HepG2 (cell line): ENCODE data around the gene PCNA. TPM values are rescaled to one million over a fixed set of nuclear protein-coding genes. Genes with fewer than 3 reads are reported as not detected.

Experiments
- AKAP8 ChIP-seq: sonication (generic); formaldehyde crosslinking; IDR thresholded peaks from 2 replicates; pipeline ENCODE4 v1.5.1; 2020; ENCODE audit warnings: mild to moderate bottlenecking, missing genetic modification reagents
- ATRX ChIP-seq: sonication (generic); formaldehyde crosslinking; IDR thresholded peaks from 2 replicates; pipeline ENCODE4 v1.4.0; 2020; ENCODE audit warnings: missing genetic modification reagents, borderline replicate concordance
- EEA1 ChIP-seq: sonication (generic); formaldehyde crosslinking; IDR thresholded peaks from 2 replicates; pipeline ENCODE4 v1.5.1; 2020; ENCODE audit warnings: mild to moderate bottlenecking, missing genetic modification reagents, borderline replicate concordance
- FOXA1 ChIP-seq, 2 experiments: fragments of 450-650 bp in 1 of 2; sonication (generic) in 1 of 2; formaldehyde crosslinking in 1 of 2; IDR thresholded peaks; 2 replicates each; pipeline versions ENCODE4 v1.4.0 to v1.6.1; 2016 to 2020; ENCODE audit warnings: missing genetic modification reagents in 1 of 2
- HOXA3 ChIP-seq: sonication (generic); formaldehyde crosslinking; IDR thresholded peaks from 2 replicates; pipeline ENCODE4 v1.5.0; 2020; ENCODE audit warnings: missing genetic modification reagents
- JDP2 ChIP-seq: sonication (generic); formaldehyde crosslinking; IDR thresholded peaks from 2 replicates; pipeline ENCODE4 v1.8.1; 2022; ENCODE audit warnings: missing genetic modification reagents, borderline replicate concordance
- JUNB ChIP-seq: sonication (generic); formaldehyde crosslinking; IDR thresholded peaks from 2 replicates; pipeline ENCODE4 v1.8.0; 2022; ENCODE audit warnings: missing genetic modification reagents, mild to moderate bottlenecking, borderline replicate concordance
- KDM4B ChIP-seq: sonication (generic); formaldehyde crosslinking; IDR thresholded peaks from 2 replicates; pipeline ENCODE4 v1.4.0; 2020; ENCODE audit warnings: missing genetic modification reagents
- KLF11 ChIP-seq: IDR thresholded peaks from 2 replicates; pipeline ENCODE4 v1.6.1; 2016; ENCODE audit warnings: missing compliant biosample characterization
- KLF6 ChIP-seq: IDR thresholded peaks from 2 replicates; pipeline ENCODE4 v1.8.0; 2016; ENCODE audit warnings: missing biosample characterization, missing genetic modification reagents
- MTA3 ChIP-seq: sonication (generic); formaldehyde crosslinking; IDR thresholded peaks from 2 replicates; pipeline ENCODE4 v1.4.0; 2020; ENCODE audit warnings: missing genetic modification reagents
- PLRG1 ChIP-seq: fragments of 450-650 bp; conservative IDR thresholded peaks from 2 replicates; pipeline ENCODE4 v1.6.1; 2016
- POGZ ChIP-seq: sonication (generic); formaldehyde crosslinking; IDR thresholded peaks from 2 replicates; pipeline ENCODE4 v1.4.0; 2020; ENCODE audit warnings: mild to moderate bottlenecking, missing genetic modification reagents
- SNAI1 ChIP-seq: sonication (generic); formaldehyde crosslinking; IDR thresholded peaks from 2 replicates; pipeline ENCODE4 v1.5.0; 2020; ENCODE audit warnings: mild to moderate bottlenecking, missing genetic modification reagents, borderline replicate concordance
- SP140L ChIP-seq: sonication (generic); formaldehyde crosslinking; IDR thresholded peaks from 2 replicates; pipeline ENCODE4 v1.4.0; 2020; ENCODE audit warnings: missing genetic modification reagents, borderline replicate concordance
- SP2 ChIP-seq: sonication (generic); formaldehyde crosslinking; IDR thresholded peaks from 2 replicates; pipeline ENCODE4 v1.5.1; 2020; ENCODE audit warnings: mild to moderate bottlenecking, missing genetic modification reagents
- TOE1 ChIP-seq: sonication (generic); formaldehyde crosslinking; IDR thresholded peaks from 2 replicates; pipeline ENCODE4 v1.4.0; 2020; ENCODE audit warnings: mild to moderate bottlenecking, missing genetic modification reagents
- YY1 ChIP-seq: IDR thresholded peaks from 2 replicates; pipeline ENCODE4 v1.6.1; 2011; ENCODE audit warnings: low read length, low read depth, moderate library complexity, mild to moderate bottlenecking; ENCODE audit not compliant: insufficient read depth, insufficient replicate concordance
- ZNF333 ChIP-seq: sonication (generic); formaldehyde crosslinking; IDR thresholded peaks from 2 replicates; pipeline ENCODE4 v1.4.0; 2020; ENCODE audit warnings: mild to moderate bottlenecking, missing genetic modification reagents, borderline replicate concordance
- ZNF33A ChIP-seq: sonication (generic); formaldehyde crosslinking; IDR thresholded peaks from 2 replicates; pipeline ENCODE4 v1.5.1; 2020; ENCODE audit warnings: missing genetic modification reagents, mild to moderate bottlenecking, moderate library complexity, borderline replicate concordance
- ZNF446 ChIP-seq: sonication (generic); formaldehyde crosslinking; IDR thresholded peaks from 2 replicates; pipeline ENCODE4 v1.5.0; 2020; ENCODE audit warnings: mild to moderate bottlenecking, missing genetic modification reagents
- ZNF570 ChIP-seq: sonication (generic); formaldehyde crosslinking; IDR thresholded peaks from 2 replicates; pipeline ENCODE4 v1.4.0; 2020; ENCODE audit warnings: mild to moderate bottlenecking, missing genetic modification reagents, borderline replicate concordance
- ZNF749 ChIP-seq: sonication (generic); formaldehyde crosslinking; IDR thresholded peaks from 2 replicates; pipeline ENCODE4 v1.8.0; 2022; ENCODE audit warnings: mild to moderate bottlenecking, missing genetic modification reagents, moderate library complexity, borderline replicate concordance
- polyA plus RNA-seq, 8 experiments: library from polyadenylated mRNA; depleted of rRNA in 3 of 8; stranded (reverse) in 7 of 8; unstranded in 1 of 8; fragments of >200 nt; fragmentation: Illumina TruSeq in 4 of 8; extraction: Trizol in 4 of 8; gene quantifications; 2 replicates each; pipeline versions ENCODE4 v1.2.1 to v1.2.3, GENCODE V29; 2011 to 2016; ENCODE audit warnings: low read depth in 4 of 8, missing spikeins in 1 of 8, mixed read lengths in 1 of 8; ENCODE audit not compliant: insufficient read depth in 1 of 8
- total RNA-seq, 5 experiments: library from RNA; depleted of rRNA; stranded (reverse); fragments of >200 nt; fragmentation: Illumina TruSeq; extraction: Trizol; gene quantifications; 2 replicates each; pipeline ENCODE4 v1.2.3, GENCODE V29; 2016; ENCODE audit warnings: low read depth in 1 of 5
- TF ChIP-seq, protein P1 (sequence below), 2 experiments: sonication (generic) in 1 of 2; formaldehyde crosslinking in 1 of 2; IDR thresholded peaks; 2 replicates each; pipeline versions ENCODE4 v1.4.0 to v1.6.1; 2016 to 2020; ENCODE audit warnings: borderline replicate concordance in 1 of 2, low read depth in 1 of 2, mild to moderate bottlenecking in 1 of 2, missing genetic modification reagents in 1 of 2
- TF ChIP-seq, protein P2 (sequence below): IDR thresholded peaks from 2 replicates; pipeline ENCODE4 v1.6.1; 2016; ENCODE audit warnings: control low read depth
- TF ChIP-seq, protein P3 (sequence below): sonication (generic); formaldehyde crosslinking; IDR thresholded peaks from 2 replicates; pipeline ENCODE4 v1.4.0; 2020; ENCODE audit warnings: low read depth, mild to moderate bottlenecking, missing genetic modification reagents

Gene PCNA
- total and polyA plus RNA-seq, 2 of the 13 experiments (the other 11 are each of a cell fraction or from before 2014, with no cell fraction given): 229 to 655 TPM

DNA sequence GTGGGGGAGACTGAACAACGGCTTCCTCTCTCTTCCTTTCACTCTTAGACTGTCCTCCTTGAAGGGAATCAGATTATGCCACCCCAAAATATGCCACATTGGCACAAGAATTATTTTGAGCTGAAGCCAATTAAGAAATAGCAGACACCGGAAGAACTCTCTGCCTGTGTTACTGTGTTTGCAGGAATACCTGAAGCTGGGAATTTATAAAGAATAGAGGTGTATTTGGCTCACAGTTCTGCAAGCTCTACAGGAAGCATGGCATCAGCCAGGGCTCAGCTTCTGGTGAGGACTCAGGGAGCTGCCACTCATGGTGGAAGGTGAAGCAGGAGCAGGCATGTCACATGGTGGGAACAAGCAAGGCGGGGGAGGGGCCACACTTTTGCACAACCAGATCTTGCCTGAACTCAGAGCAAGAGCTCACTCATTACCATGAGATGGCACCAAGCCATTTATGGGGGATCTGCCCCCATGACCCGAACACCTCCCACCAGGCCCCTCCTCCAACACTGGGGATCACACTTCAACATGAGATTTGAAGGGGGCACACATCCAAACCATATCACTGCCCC, 46.0 kb downstream of the PCNA start (continued):
- TF ChIP-seq, protein P1, sequence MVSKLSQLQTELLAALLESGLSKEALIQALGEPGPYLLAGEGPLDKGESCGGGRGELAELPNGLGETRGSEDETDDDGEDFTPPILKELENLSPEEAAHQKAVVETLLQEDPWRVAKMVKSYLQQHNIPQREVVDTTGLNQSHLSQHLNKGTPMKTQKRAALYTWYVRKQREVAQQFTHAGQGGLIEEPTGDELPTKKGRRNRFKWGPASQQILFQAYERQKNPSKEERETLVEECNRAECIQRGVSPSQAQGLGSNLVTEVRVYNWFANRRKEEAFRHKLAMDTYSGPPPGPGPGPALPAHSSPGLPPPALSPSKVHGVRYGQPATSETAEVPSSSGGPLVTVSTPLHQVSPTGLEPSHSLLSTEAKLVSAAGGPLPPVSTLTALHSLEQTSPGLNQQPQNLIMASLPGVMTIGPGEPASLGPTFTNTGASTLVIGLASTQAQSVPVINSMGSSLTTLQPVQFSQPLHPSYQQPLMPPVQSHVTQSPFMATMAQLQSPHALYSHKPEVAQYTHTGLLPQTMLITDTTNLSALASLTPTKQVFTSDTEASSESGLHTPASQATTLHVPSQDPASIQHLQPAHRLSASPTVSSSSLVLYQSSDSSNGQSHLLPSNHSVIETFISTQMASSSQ (IDR thresholded peaks at IDR 0.05; ENCODE audit: low read depth): no peak
- TF ChIP-seq, protein P1 (CRISPR knock-in tag; IDR thresholded peaks at IDR 0.05; ENCODE audit: borderline replicate concordance): no peak
- no peak for TF ChIP-seq SNAI1 (CRISPR knock-in tag)
- no peak for TF ChIP-seq TOE1
- TF ChIP-seq KDM4B (CRISPR knock-in tag): no peak
- 0 out of 2 replicates have a peak, but pooled peaks have one; percentile 75 for TF ChIP-seq ZNF333 (CRISPR knock-in tag)
- no peak for TF ChIP-seq JUNB (CRISPR knock-in tag)
- no peak for TF ChIP-seq AKAP8 (CRISPR knock-in tag)
- TF ChIP-seq ZNF570 (CRISPR knock-in tag): no peak
- TF ChIP-seq POGZ: no peak
- TF ChIP-seq SP140L: no peak
- no peak for TF ChIP-seq MTA3
- TF ChIP-seq ATRX (CRISPR knock-in tag): no peak
- no peak for TF ChIP-seq KLF11 (CRISPR knock-in tag)
- TF ChIP-seq ZNF749 (CRISPR knock-in tag): no peak
- TF ChIP-seq SP2: no peak
- peak; percentile 31; the same call in 1 of the 2 replicates for TF ChIP-seq HOXA3
- TF ChIP-seq, protein P2, sequence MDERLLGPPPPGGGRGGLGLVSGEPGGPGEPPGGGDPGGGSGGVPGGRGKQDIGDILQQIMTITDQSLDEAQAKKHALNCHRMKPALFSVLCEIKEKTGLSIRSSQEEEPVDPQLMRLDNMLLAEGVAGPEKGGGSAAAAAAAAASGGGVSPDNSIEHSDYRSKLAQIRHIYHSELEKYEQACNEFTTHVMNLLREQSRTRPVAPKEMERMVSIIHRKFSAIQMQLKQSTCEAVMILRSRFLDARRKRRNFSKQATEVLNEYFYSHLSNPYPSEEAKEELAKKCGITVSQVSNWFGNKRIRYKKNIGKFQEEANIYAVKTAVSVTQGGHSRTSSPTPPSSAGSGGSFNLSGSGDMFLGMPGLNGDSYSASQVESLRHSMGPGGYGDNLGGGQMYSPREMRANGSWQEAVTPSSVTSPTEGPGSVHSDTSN (CRISPR knock-in tag): 0 out of 2 replicates have a peak, but pooled peaks have one; percentile 25
- TF ChIP-seq EEA1 (CRISPR knock-in tag): 0 out of 2 replicates have a peak, but pooled peaks have one; percentile 39
- no peak for TF ChIP-seq ZNF446 (CRISPR knock-in tag)
- TF ChIP-seq KLF6: no peak
- no peak for TF ChIP-seq JDP2 (CRISPR knock-in tag)
- TF ChIP-seq, protein P3, sequence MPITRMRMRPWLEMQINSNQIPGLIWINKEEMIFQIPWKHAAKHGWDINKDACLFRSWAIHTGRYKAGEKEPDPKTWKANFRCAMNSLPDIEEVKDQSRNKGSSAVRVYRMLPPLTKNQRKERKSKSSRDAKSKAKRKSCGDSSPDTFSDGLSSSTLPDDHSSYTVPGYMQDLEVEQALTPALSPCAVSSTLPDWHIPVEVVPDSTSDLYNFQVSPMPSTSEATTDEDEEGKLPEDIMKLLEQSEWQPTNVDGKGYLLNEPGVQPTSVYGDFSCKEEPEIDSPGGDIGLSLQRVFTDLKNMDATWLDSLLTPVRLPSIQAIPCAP (CRISPR knock-in tag): 0 out of 2 replicates have a peak, but pooled peaks have one; percentile 34
- no peak for TF ChIP-seq FOXA1 (IDR thresholded peaks at IDR 0.05)
- TF ChIP-seq FOXA1 (CRISPR knock-in tag; IDR thresholded peaks at IDR 0.05): no peak
- TF ChIP-seq ZNF33A (CRISPR knock-in tag): no peak
- no peak for TF ChIP-seq PLRG1
- TF ChIP-seq YY1: no peak
